ENCODE measurements around the gene RSPRY1.
"Not testable (repeated sequence)": the region's sequence is repeated elsewhere in the genome, so short reads cannot be mapped to it uniquely, and the experiment has no call there.

DNA sequence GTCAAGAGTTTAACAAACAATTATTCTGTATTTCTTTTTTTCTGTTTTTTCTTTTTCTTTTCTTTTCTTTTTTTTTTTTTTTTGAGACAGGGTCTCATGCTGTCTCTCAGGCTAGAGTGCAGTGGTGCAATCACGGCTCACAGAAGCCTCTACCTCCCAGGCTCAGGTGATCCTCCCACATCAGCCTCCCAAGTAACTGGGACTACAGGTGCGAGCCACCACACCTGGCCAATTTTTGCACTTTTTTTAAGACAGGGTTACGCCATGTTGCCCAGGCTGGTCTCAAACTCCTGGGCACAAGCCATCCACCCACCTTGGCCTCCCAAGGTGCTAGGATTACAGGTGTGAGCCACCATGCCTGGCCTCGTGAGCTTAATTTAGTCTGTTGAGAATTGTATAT lies 3.4 kb downstream of the RSPRY1 start:
- TF ChIP-seq POLR2A (IDR thresholded peaks at IDR 0.05), result not testable (repeated sequence)
- TF ChIP-seq, protein P1, sequence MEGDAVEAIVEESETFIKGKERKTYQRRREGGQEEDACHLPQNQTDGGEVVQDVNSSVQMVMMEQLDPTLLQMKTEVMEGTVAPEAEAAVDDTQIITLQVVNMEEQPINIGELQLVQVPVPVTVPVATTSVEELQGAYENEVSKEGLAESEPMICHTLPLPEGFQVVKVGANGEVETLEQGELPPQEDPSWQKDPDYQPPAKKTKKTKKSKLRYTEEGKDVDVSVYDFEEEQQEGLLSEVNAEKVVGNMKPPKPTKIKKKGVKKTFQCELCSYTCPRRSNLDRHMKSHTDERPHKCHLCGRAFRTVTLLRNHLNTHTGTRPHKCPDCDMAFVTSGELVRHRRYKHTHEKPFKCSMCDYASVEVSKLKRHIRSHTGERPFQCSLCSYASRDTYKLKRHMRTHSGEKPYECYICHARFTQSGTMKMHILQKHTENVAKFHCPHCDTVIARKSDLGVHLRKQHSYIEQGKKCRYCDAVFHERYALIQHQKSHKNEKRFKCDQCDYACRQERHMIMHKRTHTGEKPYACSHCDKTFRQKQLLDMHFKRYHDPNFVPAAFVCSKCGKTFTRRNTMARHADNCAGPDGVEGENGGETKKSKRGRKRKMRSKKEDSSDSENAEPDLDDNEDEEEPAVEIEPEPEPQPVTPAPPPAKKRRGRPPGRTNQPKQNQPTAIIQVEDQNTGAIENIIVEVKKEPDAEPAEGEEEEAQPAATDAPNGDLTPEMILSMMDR (IDR thresholded peaks at IDR 0.05), result not testable (repeated sequence)
